GM20000 (cell line): ENCODE data around the gene KRTAP2-1.

ENCODE experiments used
- DNase-seq: peaks from one replicate; pipeline ENCODE4 v3.0.0; 2012; ENCODE audit warnings: low spot score
- TF ChIP-seq, protein P1 (sequence below): IDR thresholded peaks from 2 replicates; pipeline ENCODE4 v1.5.1; 2012; ENCODE audit warnings: mild to moderate bottlenecking, control low read depth; ENCODE audit errors: extremely low read depth, missing control alignments

KRTAP2-1 gene

DNA sequence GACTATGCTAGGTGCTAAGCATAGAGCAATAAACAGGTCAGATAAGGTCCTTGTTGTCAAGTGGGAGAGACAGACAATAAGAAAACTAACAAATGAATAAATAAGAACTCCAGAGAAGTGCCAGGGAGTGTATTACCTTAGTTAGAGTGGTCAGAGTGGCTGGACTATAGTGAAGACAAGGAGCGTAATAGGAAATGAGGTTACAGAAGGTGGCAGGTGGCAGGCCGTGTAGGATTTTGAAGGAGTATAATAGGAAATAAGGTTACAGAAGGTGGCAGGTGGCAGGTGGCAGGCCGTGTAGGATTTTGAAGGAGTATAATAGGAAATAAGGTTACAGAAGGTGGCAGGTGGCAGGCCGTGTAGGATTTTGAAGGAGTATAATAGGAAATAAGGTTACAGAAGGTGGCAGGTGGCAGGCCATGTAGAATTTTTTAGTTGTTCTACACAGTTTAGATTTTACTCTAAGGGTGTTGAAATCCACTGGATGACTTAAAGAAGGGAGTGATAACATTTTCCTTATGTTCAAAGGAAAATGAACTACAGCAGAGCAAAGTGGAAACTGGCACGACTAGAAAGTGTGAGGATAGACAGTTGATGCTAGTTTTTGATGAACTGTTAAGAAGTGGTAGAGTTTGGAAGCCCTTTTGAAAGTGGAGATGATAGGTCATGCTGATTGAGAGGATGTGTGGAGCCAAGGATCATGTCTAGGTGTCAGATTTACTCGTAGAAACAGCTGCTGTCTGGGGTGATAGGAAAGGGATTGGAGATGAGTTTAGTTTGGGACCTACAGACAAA is 34.6 kb downstream of the KRTAP2-1 start:
- no peak for DNase-seq
- TF ChIP-seq, protein P1, sequence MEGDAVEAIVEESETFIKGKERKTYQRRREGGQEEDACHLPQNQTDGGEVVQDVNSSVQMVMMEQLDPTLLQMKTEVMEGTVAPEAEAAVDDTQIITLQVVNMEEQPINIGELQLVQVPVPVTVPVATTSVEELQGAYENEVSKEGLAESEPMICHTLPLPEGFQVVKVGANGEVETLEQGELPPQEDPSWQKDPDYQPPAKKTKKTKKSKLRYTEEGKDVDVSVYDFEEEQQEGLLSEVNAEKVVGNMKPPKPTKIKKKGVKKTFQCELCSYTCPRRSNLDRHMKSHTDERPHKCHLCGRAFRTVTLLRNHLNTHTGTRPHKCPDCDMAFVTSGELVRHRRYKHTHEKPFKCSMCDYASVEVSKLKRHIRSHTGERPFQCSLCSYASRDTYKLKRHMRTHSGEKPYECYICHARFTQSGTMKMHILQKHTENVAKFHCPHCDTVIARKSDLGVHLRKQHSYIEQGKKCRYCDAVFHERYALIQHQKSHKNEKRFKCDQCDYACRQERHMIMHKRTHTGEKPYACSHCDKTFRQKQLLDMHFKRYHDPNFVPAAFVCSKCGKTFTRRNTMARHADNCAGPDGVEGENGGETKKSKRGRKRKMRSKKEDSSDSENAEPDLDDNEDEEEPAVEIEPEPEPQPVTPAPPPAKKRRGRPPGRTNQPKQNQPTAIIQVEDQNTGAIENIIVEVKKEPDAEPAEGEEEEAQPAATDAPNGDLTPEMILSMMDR, result no peak

DNA sequence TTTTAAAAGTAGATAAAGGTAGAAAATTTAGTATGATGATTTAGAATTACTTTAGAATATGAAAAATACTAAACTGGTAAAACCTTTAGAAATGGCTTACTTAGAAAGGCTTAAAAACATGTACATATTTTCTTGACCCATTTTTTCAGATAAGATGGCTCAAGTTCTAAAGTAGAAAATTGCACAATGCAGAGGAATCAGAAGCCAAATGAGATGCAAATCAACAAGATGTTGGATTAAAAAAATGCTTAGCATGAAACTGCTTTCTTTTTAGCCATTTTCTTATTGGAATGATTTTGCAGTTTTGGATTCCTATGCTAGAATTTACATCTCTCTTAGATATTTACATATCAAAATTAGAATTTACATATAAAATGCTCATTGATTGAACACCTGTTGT is 36.7 kb downstream of the KRTAP2-1 start:
- TF ChIP-seq, protein P1, result no peak
- no peak for DNase-seq

DNA sequence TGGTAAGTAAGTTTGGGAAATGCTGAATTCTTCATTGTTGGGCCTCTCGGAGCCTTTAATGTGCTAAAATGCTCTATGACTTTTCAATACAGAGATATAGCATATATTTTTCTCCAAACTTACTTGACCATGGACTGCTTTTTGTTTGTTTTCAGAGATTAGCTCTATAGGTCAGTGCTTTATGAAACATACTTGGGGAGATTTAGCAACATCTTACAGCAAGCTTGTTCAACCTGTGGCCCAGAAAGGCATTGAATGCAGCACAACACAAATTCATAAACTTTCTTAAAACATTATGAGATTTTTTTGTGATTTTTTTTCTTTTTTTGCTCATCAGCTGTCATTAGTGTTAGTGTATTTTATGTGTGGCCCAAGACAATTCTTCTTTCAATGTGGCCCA is 37.2 kb downstream of the KRTAP2-1 start:
- DNase-seq, result no peak

DNA sequence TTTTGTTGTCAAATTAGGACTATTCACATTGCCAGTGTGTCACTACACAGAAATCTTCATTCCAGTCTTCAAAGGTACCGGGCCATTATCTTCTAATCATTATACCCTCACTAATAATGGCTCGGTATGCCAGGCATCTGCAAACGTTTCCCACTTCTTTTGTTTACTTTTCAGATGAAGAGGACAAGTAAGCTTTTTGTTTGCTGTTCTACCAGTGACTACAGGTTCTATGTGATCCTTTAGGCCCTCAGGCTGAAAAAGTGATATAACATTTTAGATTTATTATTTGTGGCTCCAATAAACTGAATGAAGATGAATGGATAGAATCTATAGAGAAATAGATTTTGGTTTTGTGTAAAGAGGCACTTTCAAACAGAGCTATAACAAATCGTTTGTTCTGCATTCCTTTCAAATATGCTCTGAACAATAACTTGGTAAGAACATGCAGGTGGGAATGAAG is 37.8 kb downstream of the KRTAP2-1 start:
- no peak for DNase-seq
- TF ChIP-seq, protein P1, result no peak

More for the DNA sequence above, 37.2 kb downstream of the KRTAP2-1 start:
- TF ChIP-seq, protein P1, result no peak

DNA sequence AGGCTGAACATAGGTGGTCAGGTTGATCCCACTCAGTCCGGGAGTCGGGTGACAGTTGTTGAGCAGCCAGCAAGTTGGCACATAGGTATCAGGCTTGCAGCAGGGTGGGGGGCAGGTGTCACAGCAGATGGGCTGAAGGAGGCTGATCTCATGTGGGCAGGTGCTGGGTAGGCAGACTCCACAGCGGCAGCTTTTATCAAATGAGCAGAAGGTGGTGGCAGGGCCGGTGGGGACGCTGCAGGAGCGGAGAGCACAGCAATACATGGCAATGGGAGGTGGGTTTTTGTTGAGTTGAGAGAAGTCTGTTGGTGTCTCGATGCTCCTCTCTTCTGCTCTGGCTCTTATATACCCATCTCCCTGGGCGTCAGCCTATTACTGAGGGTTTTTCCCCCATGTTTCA is 38.3 kb downstream of the KRTAP2-1 start, which contains the start of gene KRTAP3-1:
KRTAP3-1 (minus strand) TSS at position 318 of the 400 bp plus-strand sequence; CDS start at position 264, 54 bp downstream.
- TF ChIP-seq, protein P1, result no peak
- no peak for DNase-seq

DNA sequence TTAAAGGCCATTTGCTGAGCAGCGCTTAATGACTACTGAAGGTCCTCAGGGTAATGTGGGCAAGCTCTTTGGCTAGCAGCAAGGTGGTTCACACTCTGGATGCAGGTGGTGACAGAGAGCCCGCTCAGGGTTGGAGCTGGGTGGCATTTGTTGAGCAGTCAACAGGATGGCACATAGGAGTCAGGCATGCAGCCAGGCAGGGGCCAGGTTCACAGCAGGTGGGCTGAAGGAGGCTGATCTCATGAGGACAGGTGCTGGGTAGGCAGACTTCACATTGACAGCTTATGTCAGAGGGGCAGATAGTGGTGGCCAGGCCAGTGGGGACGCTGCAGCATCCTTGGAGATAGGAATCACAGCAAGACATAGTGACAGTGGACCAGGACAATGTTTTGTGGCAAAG is 42.7 kb downstream of the KRTAP2-1 start:
- DNase-seq, result no peak
- TF ChIP-seq, protein P1, result no peak

DNA sequence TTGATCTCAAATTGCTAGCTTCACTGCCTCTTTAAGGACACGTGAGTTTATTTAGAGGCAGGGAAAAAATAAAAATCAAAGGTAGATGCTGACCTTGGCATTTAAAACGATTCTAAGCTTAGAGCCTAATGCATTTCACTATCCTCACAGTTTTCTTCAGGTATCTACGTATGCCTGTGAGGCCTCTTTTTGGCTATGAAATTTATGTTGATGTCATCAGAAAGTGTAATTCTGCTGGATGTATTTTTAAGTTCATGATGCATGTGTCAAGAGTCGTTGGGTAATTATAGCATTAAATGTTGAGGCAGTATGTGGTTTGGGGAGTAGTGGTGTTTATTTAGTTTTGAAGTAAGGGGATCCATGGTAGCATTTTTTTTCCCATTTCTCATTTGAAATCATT is 43.2 kb downstream of the KRTAP2-1 start:
- DNase-seq, result no peak
- TF ChIP-seq, protein P1, result no peak
